HG03066 (cell line): Measurements from ENCODE around the gene FTCDNL1.

Source experiments
- ATAC-seq: cut with Tn5 transposase; IDR thresholded peaks from one replicate; pipeline ENCODE4 v1.9.1; 2021; ENCODE audit warnings: low read depth; ENCODE audit not compliant: unreplicated experiment

FTCDNL1 gene

GRCh38 chr2:199797431-199798403, 53.3 kb downstream of the FTCDNL1 start:
- ATAC-seq: no peak

- no peak for ATAC-seq
These were observed 58.6 kb downstream of the FTCDNL1 start for GRCh38 chr2:199792381-199792780.

DNA sequence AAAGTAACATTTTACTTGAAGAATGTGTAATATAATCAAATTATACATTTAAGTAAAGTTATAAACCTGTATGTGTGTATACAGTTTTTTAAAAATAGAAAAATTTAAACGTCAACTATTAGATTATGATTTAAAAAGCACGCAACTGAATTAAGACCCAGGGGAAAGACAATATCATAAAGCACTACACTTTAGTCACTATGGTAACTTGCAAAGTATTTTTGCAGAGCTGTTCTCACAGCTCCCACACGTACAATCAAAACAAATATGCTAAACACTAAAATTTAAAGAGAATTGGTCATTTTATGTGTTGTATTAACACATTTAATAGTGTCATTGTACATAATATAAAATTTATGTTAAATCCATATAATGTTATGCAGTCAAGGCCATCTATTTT, 59.7 kb downstream of the FTCDNL1 start:
- no peak for ATAC-seq

DNA sequence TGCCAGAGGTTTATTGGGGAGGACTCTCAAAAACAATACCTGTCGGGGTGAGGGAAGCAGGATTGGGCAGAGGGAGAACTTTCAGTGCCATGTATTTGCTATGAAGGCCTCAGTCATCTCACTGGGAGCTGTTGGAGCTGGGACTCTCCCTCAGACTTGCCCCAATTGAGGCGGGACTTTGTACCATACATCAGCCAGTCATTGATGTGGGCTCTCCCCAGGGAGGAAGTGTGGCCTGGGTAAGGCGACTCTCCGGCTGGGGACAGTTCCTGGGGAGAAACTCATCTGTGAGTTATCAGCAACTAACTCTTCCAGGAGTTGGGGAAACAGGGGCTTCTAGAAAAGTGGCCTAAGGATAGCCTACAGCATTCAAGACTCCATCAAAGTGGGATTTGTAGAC, 66.5 kb downstream of the FTCDNL1 start:
- no peak for ATAC-seq

DNA sequence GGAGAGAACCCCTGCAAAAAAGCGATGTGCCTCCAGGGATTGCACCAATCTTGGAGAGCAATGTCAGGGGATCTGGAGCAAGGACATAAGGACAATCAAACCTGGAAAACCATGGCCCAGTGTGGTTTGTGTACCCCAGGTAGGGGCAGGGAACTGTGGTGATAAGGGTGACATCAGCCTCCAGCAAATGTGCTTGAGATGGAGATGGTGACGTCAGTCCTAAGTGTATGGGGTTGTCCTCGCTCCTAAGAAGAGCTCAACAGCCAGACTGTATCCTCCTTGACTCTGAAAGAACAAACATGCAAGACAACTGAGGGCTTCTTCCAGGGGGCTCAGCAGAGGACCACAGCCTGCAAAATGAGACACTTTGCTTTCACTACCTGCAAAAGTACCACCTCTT, 71.4 kb downstream of the FTCDNL1 start:
- ATAC-seq: no peak

GRCh38 chr2:199778655-199779054, 72.3 kb downstream of the FTCDNL1 start:
- no peak for ATAC-seq

GRCh38 chr2:199777916-199778315, 73.1 kb downstream of the FTCDNL1 start:
- no peak for ATAC-seq

DNA sequence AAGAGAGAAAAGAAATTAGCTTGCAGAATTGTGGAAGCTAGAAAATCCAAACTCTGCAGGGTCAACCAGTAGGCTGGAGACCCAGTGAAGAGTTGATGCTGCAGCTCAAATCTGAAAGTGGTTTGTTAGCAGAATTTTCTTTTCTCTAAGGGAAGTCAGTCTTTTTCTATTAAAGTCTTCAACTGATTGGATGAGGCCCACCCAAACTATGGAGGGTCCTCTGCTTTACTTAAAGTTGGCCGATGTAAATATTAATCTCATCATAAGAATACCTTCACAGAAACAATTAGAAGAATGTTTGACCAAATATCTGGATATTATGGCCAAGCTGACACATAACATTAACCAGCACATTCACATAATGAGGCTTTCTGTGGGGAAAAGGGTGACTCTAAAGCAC, 73.7 kb downstream of the FTCDNL1 start:
- no peak for ATAC-seq

- ATAC-seq: no peak
These were observed 75.7 kb downstream of the FTCDNL1 start for GRCh38 chr2:199775267-199775666.

- ATAC-seq: no peak
These were observed 78.7 kb downstream of the FTCDNL1 start for GRCh38 chr2:199772035-199772976.

GRCh38 chr2:199770716-199771115, 80.3 kb downstream of the FTCDNL1 start:
- no peak for ATAC-seq

DNA sequence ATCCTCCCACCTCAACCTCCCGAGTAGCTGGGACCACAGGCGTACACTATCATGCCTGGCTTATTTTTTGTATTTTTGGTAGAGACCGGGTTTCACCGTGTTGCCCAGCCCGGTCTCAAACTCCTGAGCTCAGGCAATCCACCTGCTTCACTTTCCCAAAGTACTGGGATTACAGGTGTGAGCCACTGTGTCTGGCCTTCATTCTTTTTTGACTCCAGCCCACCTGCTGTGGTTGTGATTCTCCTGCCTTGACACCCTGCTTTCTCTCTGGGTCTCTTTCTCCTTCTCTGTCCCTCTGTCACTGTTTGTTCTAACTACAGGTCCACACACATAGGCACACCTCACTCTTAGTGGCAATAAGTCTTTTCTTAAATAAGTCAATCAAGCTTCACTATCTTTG, 85.3 kb downstream of the FTCDNL1 start:
- ATAC-seq: no peak

DNA sequence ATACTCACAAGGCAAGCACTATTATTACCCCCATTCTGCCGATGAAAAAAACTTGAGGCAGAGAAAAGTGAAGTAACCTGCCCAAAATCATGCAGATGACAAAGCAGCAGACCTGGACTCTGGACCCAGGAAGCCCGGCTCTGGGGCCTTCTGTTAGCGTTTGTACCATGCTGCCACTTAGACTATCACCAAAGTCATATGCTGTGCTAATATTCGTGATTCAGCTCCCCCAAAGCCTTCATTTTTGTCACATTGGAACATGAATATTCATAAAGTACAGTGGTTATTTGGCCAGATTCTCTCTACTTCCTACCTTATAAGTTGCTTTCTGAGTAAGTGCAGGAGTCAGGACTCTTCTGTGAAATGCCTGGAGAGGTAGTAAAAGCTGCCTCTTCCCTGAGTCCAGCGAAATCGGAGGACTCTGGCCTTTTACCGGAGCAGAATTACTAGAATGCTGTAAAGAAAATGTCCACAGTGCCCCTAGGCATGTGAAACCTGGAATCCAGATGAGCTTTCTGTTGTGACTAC, 86.7 kb downstream of the FTCDNL1 start:
- ATAC-seq: no peak

GRCh38 chr2:199762963-199763362, 88.0 kb downstream of the FTCDNL1 start:
- ATAC-seq: no peak

- ATAC-seq: no peak
These were observed 90.4 kb downstream of the FTCDNL1 start for GRCh38 chr2:199760574-199760973.

- no peak for ATAC-seq
These were observed 93.6 kb downstream of the FTCDNL1 start for GRCh38 chr2:199757233-199757870.

DNA sequence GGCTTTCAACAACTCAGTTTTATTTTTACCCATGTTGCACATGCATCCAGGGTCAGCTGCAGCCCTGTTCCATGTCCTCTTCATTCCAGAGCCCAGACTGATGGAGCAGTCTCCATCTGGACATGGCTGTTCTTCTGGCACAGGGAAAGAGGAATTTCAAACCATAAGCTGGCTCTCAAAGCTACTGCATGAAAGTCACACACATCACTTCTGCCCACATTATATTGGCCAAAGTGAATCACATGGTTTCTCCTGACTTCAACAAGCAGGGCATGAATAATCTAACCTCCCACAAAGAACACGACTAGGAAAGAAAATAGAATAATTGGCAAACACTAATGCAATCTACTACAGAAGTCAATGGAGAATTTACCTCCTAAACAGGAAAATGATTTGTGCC, 94.2 kb downstream of the FTCDNL1 start:
- no peak for ATAC-seq

DNA sequence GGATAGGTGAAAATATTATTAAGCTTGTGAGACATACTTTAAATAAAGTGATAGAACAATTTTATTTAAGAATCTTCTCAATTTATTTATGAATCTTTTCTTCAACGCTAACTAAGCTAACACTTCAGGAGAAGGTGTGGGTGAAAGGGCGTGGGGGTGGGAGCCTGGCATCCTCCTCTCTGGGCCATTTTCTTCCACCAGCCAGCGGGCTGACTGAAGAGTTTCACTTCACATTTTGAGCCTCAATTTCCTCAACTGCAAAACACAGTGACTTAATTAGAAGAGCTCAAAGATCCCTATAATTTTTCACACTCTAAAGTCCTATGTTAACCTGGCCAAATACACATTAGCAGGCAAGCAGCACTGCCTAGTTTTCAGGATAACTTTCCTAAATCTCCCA, 94.8 kb downstream of the FTCDNL1 start:
- ATAC-seq: no peak

DNA sequence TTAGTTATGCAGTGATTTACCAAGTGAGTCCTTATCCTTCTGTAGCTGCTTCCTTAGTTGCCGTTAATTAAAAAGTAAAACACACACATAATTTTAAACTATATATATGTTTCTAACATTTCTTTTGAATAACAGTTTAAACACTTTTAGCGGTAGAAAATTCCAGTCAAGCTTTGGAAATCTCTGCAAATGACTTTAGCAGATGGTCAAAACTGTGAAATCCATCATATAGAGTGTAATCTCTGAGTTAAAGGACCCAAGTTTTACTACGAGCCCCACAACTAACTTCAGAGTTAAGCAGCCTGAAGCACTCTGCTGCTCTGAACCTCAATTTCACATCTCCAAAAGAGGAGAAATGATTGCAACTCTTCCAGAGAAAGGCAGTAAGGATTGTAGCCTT, 96.2 kb downstream of the FTCDNL1 start:
- no peak for ATAC-seq

GRCh38 chr2:199751492-199752120, 99.4 kb downstream of the FTCDNL1 start:
- ATAC-seq: no peak
